Sigmoid colon (tissue), 7 donors: ENCODE measurements around the gene SNAP29. TPM values are rescaled to one million over a fixed set of nuclear protein-coding genes. Genes with fewer than 3 reads are reported as not detected.
"Not testable (repeated sequence)": the region's sequence is repeated elsewhere in the genome, so short reads cannot be mapped to it uniquely, and the experiment has no call there.

Experiments
- DNase-seq: peaks from one replicate; pipeline ENCODE4 v3.0.0-alpha.2; 2019
- H3K27ac ChIP-seq, 4 donors: fragments of 200-600 bp; sonication (generic); one replicate each; pipeline ENCODE4 v1.5.1; 2016 to 2019; ENCODE audit warnings: mild to moderate bottlenecking in 1 of 4
- H3K27me3 ChIP-seq, 3 donors: fragments of 200-600 bp; sonication (generic); one replicate each; pipeline ENCODE4 v1.5.1; 2019; ENCODE audit warnings: mild to moderate bottlenecking in 1 of 3
- H3K36me3 ChIP-seq, 4 donors: fragments of 200-600 bp; sonication (generic); one replicate each; pipeline ENCODE4 v1.5.1; 2016 to 2019
- H3K4me1 ChIP-seq, 4 donors: fragments of 200-600 bp; sonication (generic); one replicate each; pipeline ENCODE4 v1.5.1; 2017 to 2019
- H3K4me3 ChIP-seq, 4 donors: fragments of 200-600 bp; sonication (generic); one replicate each; pipeline ENCODE4 v1.5.1; 2017 to 2019; ENCODE audit warnings: mild to moderate bottlenecking in 2 of 4, moderate library complexity in 1 of 4
- H3K9me3 ChIP-seq, 4 donors: fragments of 200-600 bp in 3 of 4; sonication (generic) in 3 of 4; one replicate each; pipeline versions ENCODE4 v1.5.1 to v1.6.1; 2013 to 2019
- CTCF ChIP-seq, 4 experiments: fragments of 450-650 bp in 3 of 4; fragments of 200-600 bp in 1 of 4; IDR thresholded peaks; one replicate each; pipeline ENCODE4 v1.5.1; 2016 to 2019; ENCODE audit warnings: antibody characterized with exemption in 4 of 4, mild to moderate bottlenecking in 3 of 4, moderate library complexity in 2 of 4
- EP300 ChIP-seq, 4 donors: sonication (generic); formaldehyde crosslinking; IDR thresholded peaks; one replicate each; pipeline ENCODE4 v1.6.1; 2017; ENCODE audit warnings: antibody characterized with exemption in 4 of 4
- POLR2A ChIP-seq, 2 donors: fragments of 450-650 bp; IDR thresholded peaks; one replicate each; pipeline ENCODE4 v1.6.1; 2016; ENCODE audit warnings: antibody characterized with exemption in 2 of 2, mild to moderate bottlenecking in 2 of 2, moderate library complexity in 2 of 2
- POLR2AphosphoS5 ChIP-seq, 4 donors: sonication (generic); formaldehyde crosslinking; IDR thresholded peaks; one replicate each; pipeline ENCODE4 v1.6.1; 2017; ENCODE audit warnings: antibody characterized with exemption in 4 of 4
- WGBS, 2 donors: extraction: QIAGEN DNeasy Blood & Tissue Kit; methylation state at CpG; one replicate each; pipeline ENCODE4 v1.1.7; 2013; 5-methylcytosine and 5-hydroxymethylcytosine counted together
- intact Hi-C: fragments of 100-400 bp; cut with DNase I; formaldehyde crosslinking; loops from one replicate; pipeline ENCODE4 v1.15.1; 2023
- polyA plus RNA-seq, 3 donors: library from polyadenylated mRNA; stranded (reverse); fragments of 200-250 nt; gene quantifications; one replicate each; pipeline ENCODE4 v1.2.3, GENCODE V29; 2013
- total RNA-seq, 4 donors: library from RNA; depleted of rRNA; stranded (reverse); fragments of >200 nt; gene quantifications; one replicate each; pipeline ENCODE4 v1.1.0, GENCODE V29; 2016
- donor health status: healthy with polysubstance abuse.
- donor health status: Bipolar disorder and iron deficiency.
- donor health status: healthy.

SNAP29 gene
- total and polyA plus RNA-seq, 7 donors = 16.2 to 25.5 (median 20.6) TPM

GRCh38 chr22:20930004-20930403 lies 71.2 kb downstream of the SNAP29 start:
- Histone ChIP-seq H3K9me3 (no peaks in the 10 kb centered on the region), H3K27ac (no peak overlapping the region), H3K36me3 (peaks cover 0 to 14% (median 5%) of the 10 kb centered on the region in 4 donors), H3K4me1 (peaks cover 0 to 27% (median 19%) of the 10 kb centered on the region in 4 donors), H3K4me3 (no peak overlapping the region), H3K27me3 (no peaks in the 10 kb centered on the region)
- no peak for DNase-seq
- intact Hi-C loops = no loop called here
- WGBS, 2 donors = 77 to 91% methylated on average over 1 of the region's 1 CpG
- TF ChIP-seq POLR2AphosphoS5 (IDR thresholded peaks at IDR 0.05) = no peak
- TF ChIP-seq EP300 (IDR thresholded peaks at IDR 0.05) = no peak
- TF ChIP-seq POLR2A (IDR thresholded peaks at IDR 0.05) = no peak
- TF ChIP-seq CTCF (IDR thresholded peaks at IDR 0.05) = no peak

- H3K4me3 ChIP-seq, intact Hi-C loops, H3K9me3 ChIP-seq, H3K27me3 ChIP-seq, H3K27ac ChIP-seq, DNase-seq: not testable (repeated sequence)
- H3K36me3 ChIP-seq = peaks cover 0 to 18% (median 5%) of the 10 kb centered on the region in 4 donors
- H3K4me1 ChIP-seq = peaks cover 0 to 30% (median 19%) of the 10 kb centered on the region in 4 donors
- WGBS, 2 donors = 93 to 98% methylated on average over 12 of the region's 12 CpGs
These were observed 71.6 kb downstream of the SNAP29 start for GRCh38 chr22:20930435-20930834.

- WGBS, 2 donors = 90 to 93% methylated on average over 4 of the region's 4 CpGs
- Histone ChIP-seq H3K36me3 (peaks cover 0 to 26% (median 7%) of the 10 kb centered on the region in 4 donors), H3K4me3 (no peak overlapping the region), H3K4me1 (peaks cover 0 to 34% (median 17%) of the 10 kb centered on the region in 4 donors), H3K27ac (no peak overlapping the region), H3K9me3 (no peaks in the 10 kb centered on the region), H3K27me3 (no peaks in the 10 kb centered on the region)
- DNase-seq = no peak
- intact Hi-C loops = no loop called here
- TF ChIP-seq CTCF (IDR thresholded peaks at IDR 0.05) = no peak
These were observed 72.4 kb downstream of the SNAP29 start for GRCh38 chr22:20931126-20931654.

GRCh38 chr22:20933910-20934309 lies 75.1 kb downstream of the SNAP29 start:
- WGBS, 2 donors = 92 to 95% methylated on average over 7 of the region's 7 CpGs
- no peak overlapping the region for H3K4me3 ChIP-seq
- no peak for DNase-seq
- no peak overlapping the region for H3K27ac ChIP-seq
- intact Hi-C loops = no loop called here
- peaks cover 0 to 37% (median 7%) of the 10 kb centered on the region in 4 donors for H3K36me3 ChIP-seq
- no peak for TF ChIP-seq EP300 (IDR thresholded peaks at IDR 0.05)
- TF ChIP-seq POLR2AphosphoS5 (IDR thresholded peaks at IDR 0.05) = no peak
- no peak for TF ChIP-seq CTCF (IDR thresholded peaks at IDR 0.05)
- no peak for TF ChIP-seq POLR2A (IDR thresholded peaks at IDR 0.05)
- no peaks in the 10 kb centered on the region for H3K9me3 ChIP-seq
- peaks cover 0 to 49% (median 37%) of the 10 kb centered on the region in 4 donors for H3K4me1 ChIP-seq
- no peaks in the 10 kb centered on the region for H3K27me3 ChIP-seq

- H3K27ac ChIP-seq, H3K9me3 ChIP-seq, H3K27me3 ChIP-seq, H3K4me3 ChIP-seq, intact Hi-C loops: not testable (repeated sequence)
- peak; percentile 19 for DNase-seq
- 78 to 91% methylated on average over 9 of the region's 9 CpGs for WGBS, 2 donors
- peaks cover 0 to 56% (median 42%) of the 10 kb centered on the region in 4 donors for H3K4me1 ChIP-seq
- peaks cover 0 to 37% (median 7%) of the 10 kb centered on the region in 4 donors for H3K36me3 ChIP-seq
These were observed 76.2 kb downstream of the SNAP29 start for GRCh38 chr22:20935049-20935448.

GRCh38 chr22:20935780-20936539 lies 77.2 kb downstream of the SNAP29 start:
- intact Hi-C loops, H3K27me3 ChIP-seq, H3K4me3 ChIP-seq, H3K9me3 ChIP-seq, H3K27ac ChIP-seq: not testable (repeated sequence)
- H3K4me1 ChIP-seq = peaks cover 0 to 63% (median 45%) of the 10 kb centered on the region in 4 donors
- WGBS, 2 donors = 81 to 92% methylated on average over 11 of the region's 11 CpGs
- peaks cover 0 to 37% (median 7%) of the 10 kb centered on the region in 4 donors for H3K36me3 ChIP-seq
- peak; percentile 18 for DNase-seq
